Fibroblast of mammary gland (primary cell): ENCODE data around the gene KRT4.

ENCODE experiments used
- DNase-seq: peaks from one replicate; pipeline ENCODE4 v3.0.0-alpha.2; 2010; ENCODE audit warnings: low read depth
- H3K4me3 ChIP-seq: 2 replicates; pipeline ENCODE4 v1.5.1; 2011; ENCODE audit warnings: low read depth, mild to moderate bottlenecking, low read length, moderate library complexity; ENCODE audit not compliant: control insufficient read depth
- CTCF ChIP-seq: conservative IDR thresholded peaks from 2 replicates; pipeline ENCODE4 v1.5.1; 2011; ENCODE audit warnings: low read depth, low read length, inconsistent platforms; ENCODE audit not compliant: control insufficient read depth, insufficient read depth

Gene KRT4

GRCh38 chr12:52836491-52837412 lies 22.8 kb upstream of the KRT4 start:
- no peak for DNase-seq
- no peak for TF ChIP-seq CTCF
- no peak overlapping the region for H3K4me3 ChIP-seq

- DNase-seq: peak; percentile 69
- no peak overlapping the region for H3K4me3 ChIP-seq
- TF ChIP-seq CTCF: no peak
Measured at GRCh38 chr12:52836042-52836466, 22.1 kb upstream of the KRT4 start.

- no peak for TF ChIP-seq CTCF
- no peak overlapping the region for H3K4me3 ChIP-seq
- DNase-seq: no peak
Measured at GRCh38 chr12:52835271-52836041, 21.5 kb upstream of the KRT4 start.

GRCh38 chr12:52834727-52835001 lies 20.7 kb upstream of the KRT4 start:
- H3K4me3 ChIP-seq: no peak overlapping the region
- no peak for TF ChIP-seq CTCF
- no peak for DNase-seq

GRCh38 chr12:52833922-52834726 lies 20.2 kb upstream of the KRT4 start, which contains the start of gene KRT79:
TSS of gene KRT79 (minus strand) at chr12:52834311. CDS start at chr12:52834260, 51 bp downstream.
- TF ChIP-seq CTCF: no peak
- no peak for DNase-seq
- no peak within 1 kb of the TSS for H3K4me3 ChIP-seq
